NCI-H1694 (cell line): ENCODE measurements around the gene ANTXR1.
A peak's percentile ranks its signal among the peaks of the same experiment; 100 is the strongest.

Source experiments
- DNase-seq: peaks from one replicate; lab custom pipeline; 2025; lab: John Stamatoyannopoulos, UW

The ANTXR1 gene

DNA sequence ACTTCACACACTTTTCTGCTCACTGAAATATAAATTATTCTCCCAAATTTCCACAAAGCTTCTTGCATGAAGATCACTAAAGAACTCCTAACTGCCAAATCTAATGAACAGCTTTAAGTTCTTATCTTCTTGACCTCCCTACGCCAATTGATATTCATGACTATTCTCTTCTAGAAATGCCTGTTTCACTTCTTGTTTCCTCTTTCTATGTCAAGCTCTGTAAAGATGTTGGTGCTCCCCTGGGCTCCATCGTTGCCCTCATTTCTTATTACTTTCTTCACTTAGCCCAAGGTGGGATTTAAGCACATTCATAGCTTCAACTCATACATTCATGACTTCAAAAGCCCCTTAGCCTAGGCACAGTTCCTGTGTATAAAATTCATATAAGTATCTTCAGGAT is 9.2 kb upstream of the ANTXR1 start:
- DNase-seq, result no peak

DNA sequence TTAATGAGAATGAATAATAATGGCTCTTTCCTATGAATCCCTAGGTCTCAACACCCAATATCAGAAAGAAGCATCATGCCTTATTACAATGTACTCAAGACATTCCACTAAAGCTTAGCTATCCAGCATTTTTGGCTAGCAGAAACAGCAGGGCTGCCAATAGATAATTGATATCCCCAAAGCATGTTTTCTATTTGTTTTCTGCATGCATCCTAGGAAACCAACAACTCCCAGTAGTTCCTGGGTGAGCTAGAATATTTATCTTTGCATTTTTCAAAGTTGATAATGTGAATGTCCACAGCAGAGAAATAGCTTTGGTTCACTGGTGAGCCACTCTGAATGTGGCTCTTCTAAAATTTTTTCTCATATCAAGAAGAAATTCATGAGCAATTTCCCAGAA is 5.8 kb upstream of the ANTXR1 start:
- no peak for DNase-seq

DNA sequence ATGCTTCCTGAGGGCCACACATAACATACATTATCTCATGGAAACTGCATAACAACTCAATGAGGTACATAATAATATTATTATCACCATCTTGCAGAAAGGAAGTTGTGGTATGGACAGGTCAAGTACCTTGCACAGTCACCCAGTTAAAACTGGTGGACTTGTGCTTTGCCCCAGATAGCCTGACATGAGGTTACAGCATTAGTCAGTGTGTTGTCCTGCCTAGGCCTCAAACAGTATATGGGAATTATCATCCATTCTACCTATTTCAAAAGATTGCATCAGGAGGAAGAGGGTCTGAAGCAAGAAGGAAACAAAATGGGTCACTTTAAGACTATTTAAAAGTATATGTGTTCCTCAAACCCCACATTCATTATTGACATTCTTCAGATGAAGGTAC is 5.4 kb upstream of the ANTXR1 start:
- no peak for DNase-seq

DNA sequence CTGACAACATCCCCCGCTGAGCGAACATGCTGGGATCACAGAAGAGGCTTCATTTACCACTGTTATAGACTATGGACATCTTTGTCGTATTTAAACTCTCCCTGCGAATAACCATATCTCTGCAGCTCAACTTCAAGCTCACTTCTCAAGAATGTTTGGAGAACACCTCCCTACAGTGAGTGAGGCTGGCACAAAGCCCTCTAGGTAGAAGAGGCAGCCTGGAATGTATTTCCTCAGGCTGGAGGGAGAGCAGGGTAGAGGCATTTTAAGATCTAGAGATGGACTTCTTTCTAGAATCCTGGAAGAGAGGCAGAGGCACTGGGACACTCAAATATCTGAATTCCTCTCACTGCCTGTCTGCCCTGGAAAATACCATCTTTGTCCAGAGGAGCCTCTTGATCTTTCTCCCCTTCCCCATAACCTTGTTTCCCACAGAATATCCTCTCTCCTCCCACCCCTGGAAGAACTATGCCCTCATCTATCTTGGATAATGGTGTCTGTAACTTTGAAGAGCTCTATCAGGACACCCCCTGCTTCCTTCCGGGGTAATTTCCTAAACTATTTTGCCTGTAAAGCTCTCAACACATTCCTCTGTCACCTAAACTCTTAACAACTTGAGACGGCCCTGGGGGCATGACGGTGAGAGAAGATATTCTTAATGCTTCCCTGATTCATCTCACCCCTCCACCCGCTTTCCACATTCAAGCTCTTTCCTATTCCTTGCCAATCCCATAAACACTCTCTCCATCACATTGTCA is 2.4 kb upstream of the ANTXR1 start:
- no peak for DNase-seq

DNA sequence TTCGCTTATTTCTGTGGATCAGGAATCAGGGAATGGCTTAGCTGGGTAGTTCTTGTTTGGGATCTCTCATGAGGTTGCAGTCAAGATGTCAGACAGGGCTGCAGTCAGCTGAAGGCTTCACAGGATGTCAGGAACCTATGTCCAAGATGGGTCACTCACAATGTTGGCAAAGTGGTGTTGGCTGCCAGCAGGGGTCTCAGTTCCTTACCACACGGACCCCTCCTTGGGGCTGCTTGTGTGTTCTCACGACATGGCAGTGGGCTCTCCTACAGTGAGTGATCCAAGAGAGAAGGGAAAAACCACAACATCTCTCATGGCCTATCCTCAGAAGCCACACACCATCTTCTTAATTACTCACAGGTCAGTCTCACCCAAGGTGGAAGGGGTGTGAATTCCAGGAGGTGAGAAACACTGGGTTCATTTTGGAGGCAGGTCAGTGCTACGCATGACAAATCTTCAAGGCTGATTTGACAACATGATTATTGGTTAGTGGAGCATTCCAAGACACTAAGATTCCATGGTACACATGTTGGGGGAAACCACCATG is 1.3 kb upstream of the ANTXR1 start:
- no peak for DNase-seq

DNA sequence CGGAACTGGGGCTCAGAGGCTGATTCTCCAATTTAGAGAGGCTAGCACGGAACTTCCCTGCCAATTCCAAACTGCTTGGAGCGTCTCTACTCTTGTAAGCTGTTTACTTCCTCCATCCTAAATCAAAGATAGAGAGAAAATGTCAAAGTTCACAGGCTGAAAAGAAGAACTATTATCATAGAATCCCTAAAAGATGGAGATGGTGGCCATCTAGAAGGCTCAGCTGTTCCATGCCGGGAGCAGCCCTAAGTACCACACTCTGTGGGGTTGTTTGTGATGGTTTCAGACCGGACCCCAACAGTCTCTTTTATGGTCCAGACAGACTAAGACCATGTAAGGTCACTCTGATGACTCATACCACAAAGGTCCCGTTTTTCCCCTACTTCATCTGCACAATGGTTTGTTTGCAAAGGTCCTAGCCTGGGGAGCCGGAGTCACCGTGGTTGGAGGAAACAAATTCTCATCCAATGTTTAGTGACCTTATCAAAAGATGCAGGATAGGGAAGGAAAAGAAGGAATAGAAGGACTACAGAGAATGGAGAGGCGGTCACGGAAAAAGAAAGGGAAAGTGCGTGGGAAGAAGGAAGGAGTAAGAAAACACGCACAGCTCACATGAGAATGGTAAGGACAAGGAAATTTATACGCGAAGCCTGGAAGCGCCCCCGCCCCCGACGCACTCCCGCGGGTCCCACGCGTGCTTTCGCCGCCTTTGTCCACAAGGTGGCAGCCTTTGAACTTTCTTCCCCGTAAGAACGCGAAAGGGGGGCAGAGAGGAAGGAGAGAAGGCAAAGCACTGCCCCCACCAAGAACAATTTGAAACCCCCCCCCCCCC is 453 bp upstream of the ANTXR1 start:
- peak; percentile 53 for DNase-seq

DNA sequence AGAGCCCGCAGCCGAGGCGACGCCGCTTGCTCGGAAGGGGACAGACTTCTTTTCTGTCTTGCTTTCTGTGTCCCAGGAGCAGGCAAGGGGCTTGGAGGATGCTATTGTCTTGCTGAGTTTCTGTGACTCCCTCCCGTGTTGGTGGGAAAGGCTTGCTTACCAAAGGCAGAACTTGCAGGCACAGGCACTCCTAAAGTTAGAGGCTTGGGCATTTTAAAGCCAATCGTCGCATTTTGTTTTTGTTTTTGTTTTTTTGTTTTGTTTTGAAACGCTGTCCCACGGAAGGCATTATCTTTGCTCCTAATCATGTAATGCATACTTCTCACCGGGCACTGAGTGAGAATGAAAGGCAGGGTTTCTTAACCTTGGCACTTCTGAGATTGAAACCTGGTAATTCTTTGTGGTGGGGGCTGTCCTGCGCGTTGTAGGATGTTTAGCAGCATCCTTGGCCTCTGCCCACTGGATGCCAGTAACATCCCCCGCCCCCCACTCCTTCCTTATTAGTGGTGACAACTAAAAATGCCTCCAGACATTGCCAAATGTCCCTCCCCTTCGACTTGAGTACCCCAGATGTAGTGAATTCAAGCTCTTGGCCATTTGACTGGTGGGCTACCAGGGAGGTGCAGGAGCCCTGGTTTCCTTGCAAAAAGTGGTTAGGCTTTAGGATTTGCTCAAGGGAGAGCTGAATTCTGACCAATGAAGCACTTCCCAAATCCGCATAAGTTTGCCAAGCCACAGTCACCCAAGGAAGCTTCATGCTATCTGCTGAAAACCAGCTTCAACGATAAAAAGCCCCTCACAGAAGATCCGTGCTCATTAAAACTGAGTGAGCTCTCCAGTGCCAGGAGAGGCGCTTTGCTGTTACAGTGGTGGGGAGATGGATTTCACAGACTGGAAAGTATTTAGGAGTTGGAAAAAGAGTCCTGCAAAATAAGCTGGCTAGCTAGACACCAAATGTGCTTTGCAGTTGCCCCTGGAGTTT is 1.2 kb downstream of the ANTXR1 start:
- DNase-seq, result peak; percentile 55

DNA sequence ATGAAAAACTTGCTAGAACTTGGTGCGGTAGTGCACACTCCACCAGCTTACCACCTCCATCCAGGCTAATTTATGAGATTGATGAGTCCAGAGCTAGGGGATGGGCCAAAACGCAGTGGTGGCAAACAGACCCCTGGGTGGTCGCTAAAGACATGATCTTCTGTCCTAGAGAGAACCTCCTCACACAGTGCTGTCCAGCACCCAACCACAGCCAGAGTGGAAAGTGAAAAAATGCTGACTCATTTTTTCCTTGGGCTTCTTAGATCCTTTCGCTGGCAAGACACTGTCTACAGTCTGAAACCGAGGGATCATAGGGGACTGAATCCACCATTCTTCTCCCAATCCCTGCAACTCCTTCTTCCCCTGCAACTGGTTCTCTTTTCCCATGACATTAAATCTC is 4.1 kb downstream of the ANTXR1 start:
- DNase-seq, result no peak

DNA sequence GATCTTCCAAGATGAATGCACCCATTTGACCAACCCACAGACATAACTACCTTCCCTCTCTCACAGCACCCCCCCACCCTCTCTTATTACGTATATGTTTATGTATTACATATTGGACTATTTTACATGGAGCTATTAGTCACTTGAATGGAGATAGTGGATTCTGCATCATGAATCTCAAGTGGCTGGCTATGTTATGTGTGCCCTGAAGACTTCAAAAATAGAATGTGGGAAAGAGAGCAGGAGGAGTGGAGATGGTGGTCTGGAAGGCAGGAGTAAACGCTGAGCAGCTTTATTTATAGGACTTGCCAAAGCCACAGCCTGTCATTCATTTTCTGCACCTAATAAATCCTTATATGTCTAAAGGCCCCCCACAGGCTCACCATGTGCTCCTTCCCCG is 4.9 kb downstream of the ANTXR1 start:
- no peak for DNase-seq

DNA sequence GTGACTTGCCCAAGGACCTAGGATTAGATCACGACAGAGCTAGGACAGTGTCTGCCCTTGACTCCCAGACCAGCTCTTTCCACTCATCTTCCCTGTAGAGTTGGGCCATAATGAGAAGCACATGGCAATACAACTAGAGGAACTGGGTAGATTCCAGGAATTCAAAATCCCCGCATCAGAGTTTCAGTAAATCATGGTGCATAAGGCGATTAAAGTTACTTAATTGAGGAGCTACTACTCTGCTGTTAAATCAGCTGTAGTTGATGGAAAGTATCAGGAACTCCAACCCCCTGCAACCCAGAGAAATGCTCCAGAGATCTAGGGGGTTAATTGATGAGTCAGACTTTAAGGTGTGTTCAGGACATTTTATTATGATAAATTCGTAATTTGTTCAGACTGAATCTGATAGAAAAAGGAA is 5.7 kb downstream of the ANTXR1 start:
- DNase-seq, result no peak

DNA sequence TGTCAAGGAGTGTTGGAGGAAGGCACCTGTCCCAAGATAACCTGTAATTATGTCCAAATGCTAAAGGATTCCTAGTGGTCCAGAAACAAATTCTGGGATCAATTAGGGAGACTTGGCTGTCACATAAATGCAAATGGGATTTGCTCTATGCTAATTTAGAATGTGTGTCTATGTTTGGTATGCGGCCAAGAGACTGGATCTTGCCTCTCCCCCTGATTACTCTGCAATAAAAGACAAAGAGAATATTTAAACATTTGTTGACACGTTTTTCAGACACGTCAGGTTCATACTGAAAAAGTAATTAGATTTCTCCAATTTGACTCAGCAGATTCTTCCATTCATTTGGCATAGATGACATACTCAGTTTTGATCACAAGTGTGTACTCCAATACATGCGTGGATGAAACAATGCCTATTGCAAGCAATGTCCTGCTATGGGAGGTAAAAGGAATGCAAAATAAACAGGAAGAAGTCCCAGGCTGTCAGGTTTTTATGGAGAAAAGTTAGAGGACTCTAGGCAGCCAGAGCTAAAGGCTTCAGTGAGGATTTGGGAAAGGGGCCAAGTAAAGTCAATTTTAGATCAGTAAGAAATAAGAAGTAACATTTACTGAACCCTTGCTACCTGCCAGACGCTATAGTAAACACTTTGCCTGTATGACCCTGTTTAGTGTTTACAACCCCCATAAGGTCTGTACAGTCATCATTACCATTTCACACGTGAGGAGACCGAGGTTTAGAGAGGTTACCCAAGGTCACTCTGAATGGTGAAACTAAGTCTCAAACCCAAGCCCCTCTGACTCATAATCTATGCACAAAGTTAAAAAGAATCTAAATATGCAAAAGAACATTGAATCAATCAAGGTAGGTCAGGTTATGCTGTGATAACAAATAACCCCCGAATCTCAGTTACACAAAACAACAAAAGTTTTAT is 7.8 kb downstream of the ANTXR1 start:
- DNase-seq, result no peak

DNA sequence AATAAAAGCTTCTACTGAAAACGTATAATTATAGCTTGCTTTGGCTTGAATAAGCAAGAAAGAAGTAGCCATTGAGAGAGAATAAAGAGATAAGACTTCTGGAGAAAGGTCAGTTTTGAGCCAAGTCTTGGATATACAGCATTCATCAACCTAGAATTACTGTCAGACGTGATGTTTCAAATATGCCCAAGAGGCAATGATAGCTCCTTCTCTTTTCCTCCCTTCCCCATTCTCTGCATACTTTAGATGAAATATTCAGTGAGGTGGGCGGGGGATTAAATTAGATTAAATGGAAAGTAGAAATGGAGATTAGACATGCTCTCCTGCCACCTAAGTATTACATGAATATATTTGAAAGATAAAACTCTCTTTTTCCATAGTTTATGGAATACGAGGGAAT is 8.7 kb downstream of the ANTXR1 start:
- DNase-seq, result no peak

DNA sequence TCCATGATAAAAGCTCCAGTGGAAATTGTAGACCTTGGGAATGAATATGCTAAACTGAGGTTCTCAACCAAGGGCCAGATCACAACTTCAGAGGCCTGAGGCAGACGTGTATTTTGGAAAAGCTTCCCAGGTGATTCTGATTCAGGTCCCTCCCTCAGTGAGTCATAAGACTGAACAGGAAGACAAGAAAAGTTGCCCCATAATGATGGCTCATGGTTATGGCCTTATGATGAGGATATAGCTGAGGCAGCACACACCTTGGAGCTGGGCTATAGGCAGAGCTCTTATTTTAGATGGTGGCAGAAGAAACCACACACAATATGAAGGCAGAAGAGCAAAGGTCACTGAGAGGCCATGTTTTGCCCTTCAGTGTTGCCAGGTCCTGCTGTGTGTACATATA is 9.6 kb downstream of the ANTXR1 start:
- no peak for DNase-seq

DNA sequence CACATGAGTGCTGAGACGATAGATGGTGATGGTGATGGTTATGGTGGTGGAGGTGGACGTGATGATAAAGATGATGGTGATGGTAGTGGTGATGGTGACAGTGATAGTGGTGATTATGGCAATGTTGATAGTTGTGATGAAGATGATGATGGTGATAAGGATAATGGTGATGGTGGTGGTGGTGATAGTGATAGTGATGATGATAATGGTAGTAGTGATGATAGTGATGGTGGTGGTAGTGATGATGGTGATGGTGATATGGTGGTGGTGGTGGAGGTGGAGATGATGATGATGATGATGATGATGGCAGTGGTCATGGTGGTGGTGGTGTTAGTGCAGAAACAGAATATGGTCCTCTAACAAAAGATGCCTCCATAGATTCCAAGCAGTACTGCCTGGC is 10.3 kb downstream of the ANTXR1 start:
- no peak for DNase-seq

DNA sequence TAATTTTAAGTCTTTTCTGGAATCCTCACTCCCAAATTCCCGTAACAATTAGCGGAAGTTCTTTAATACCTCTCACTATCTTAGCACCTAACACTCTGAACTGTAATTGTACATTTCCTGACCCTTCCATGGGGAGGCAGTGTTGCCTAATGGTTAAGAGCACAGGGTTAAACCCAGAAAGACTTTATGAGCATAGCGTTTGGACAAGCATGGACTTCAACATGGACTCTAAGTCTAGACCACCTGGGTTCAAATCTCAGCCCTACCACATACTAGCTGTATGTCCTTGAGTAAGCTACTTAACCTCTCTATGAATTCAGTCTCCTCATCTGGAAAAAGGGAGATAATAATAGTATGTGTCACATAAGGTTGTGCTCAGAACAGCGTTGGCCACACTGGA is 13.0 kb downstream of the ANTXR1 start:
- peak; percentile 20 for DNase-seq

DNA sequence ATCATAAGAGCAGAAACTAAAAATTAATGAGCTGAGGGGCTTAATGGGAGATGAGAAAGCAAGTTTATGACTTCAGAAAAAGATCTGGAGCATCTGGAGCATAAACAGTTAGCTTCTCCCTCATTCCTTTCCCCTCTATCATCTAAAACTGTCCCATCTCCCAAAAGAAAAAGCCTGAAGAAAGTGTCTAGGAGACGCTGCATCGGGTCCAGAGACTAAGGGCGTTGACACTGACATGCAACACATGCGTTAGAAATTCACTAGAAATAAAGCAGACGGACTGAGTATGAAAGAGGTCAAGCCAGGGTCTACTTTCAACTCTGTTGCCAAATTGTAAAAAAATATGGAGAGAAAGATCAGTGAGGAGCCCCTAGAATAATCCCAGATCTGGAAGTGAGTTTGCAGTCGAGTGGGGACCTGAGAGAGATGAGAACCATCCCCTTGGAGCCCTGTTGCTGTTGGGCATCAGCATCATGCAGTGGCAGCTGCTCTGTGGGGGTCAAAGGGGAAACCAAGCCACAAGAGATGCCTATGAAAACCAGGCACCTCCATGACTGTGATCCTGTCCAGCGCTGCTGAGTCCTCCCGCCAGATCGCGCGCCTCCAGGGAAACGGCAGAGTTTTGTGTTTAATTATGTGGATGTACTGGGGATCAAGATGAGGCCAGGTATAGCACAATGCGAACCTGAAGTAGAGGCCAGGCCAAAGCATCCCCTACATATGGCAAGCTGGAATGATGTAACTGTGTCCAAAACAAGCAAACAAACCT is 13.9 kb downstream of the ANTXR1 start:
- DNase-seq, result no peak

DNA sequence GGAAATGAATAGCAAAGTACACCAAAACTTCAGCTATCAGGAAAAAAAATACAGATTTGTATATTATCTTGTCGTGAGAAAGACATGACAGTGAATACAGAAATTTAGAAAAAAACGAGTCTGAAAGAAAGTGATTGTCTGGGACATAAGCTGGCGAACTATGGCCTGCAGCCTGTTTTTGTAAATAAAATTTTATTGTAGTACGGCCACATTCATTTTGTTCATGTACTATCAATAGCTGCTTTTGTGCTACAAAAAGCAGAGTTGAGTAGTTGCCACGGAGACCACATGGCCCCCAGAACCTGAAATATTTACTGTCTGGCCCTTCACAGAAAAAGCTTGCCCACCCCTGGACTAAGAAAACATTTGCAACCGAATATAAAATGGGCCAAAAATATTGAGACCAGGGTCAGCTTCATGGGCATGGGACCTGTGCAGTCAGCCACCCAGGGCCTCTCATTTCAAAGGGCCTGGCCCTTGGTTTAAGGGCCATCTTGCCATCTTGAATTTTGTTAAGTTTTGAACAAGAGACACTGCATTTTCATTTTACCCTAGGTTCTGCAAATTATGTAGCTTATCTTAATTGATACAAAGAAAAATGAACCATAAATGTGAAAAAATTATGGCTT is 17.9 kb downstream of the ANTXR1 start:
- DNase-seq, result no peak

DNA sequence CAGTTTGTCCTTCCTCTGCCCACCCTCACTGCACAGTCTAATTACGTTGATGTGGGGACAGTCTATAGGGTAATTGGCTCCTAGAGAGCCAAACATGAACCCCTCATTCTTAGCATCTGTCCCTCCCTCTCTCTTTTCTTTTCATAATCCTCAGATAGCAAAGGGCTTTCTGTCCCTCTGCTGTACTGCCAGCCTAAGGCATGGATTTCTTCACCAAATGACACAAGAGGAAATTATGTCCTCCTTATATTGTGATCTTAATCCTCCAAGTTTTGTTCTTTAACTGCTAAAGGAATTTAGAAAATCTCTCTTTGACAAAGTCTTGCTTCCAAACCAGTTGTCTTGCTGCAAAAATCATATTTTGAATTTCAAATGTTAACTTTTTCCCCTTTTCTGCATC is 18.5 kb downstream of the ANTXR1 start:
- DNase-seq, result no peak

DNA sequence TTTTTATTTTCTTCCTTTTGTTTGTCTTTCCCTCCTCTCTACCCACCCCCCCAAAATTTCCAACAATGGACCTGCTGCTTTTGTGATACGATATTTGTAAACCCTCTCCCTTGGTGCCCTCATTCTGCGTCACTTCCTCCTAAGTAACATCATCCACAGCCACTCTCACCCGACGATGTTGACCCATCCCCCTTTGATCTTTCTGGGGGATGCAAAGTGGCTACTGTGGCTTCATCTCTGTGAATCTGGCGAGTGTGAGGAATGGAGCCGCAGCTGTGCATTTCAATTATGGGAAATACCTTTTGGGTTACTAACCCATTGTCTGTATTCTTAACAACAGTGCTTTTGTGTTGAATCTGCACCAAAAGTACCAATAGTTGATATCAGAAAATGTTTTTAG is 19.4 kb downstream of the ANTXR1 start:
- no peak for DNase-seq
